Activated T-cell treated with anti-CD3 and anti-CD28 coated beads, Interleukin-2, amount 50 U/mL, for 72 hours (primary cell): ENCODE measurements around the gene DAAM2. TPM values are rescaled to one million over a fixed set of nuclear protein-coding genes. Genes with fewer than 3 reads are reported as not detected.

Experiments used
- ATAC-seq, 2 donors: fragments of 150-1000 bp; cut with Tn5 transposase; replicated peaks in 1 of 2; 2 replicates each; pipeline ENCODE4 v1.10.0; 2021; ENCODE audit warnings: moderate library complexity in 2 of 2, mild to moderate bottlenecking in 1 of 2
- DNase-seq, 2 donors: peaks; one replicate each; pipeline ENCODE4 v3.0.0; 2021 to 2022; ENCODE audit warnings: mixed read lengths in 1 of 2
- H3K27ac Mint-ChIP-seq: one replicate; pipeline ENCODE4 v1.8.0; 2022; ENCODE audit warnings: mild to moderate bottlenecking, moderate library complexity, mixed read lengths
- H3K27me3 Mint-ChIP-seq: one replicate; pipeline ENCODE4 v1.8.0; 2022; ENCODE audit warnings: low read depth, mixed read lengths
- H3K36me3 Mint-ChIP-seq, 2 donors: one replicate each; pipeline ENCODE4 v1.8.0; 2022; ENCODE audit warnings: mixed read lengths in 2 of 2, mild to moderate bottlenecking in 1 of 2; ENCODE audit not compliant: insufficient read depth in 2 of 2
- H3K4me1 Mint-ChIP-seq: one replicate; pipeline ENCODE4 v1.8.0; 2022; ENCODE audit warnings: low read depth, mixed read lengths
- H3K4me3 Mint-ChIP-seq, 2 donors: one replicate each; pipeline ENCODE4 v1.8.0; 2022; ENCODE audit warnings: mild to moderate bottlenecking in 2 of 2, mixed read lengths in 2 of 2, moderate library complexity in 2 of 2
- H3K9me3 Mint-ChIP-seq, 2 donors: one replicate each; pipeline ENCODE4 v1.8.0; 2022; ENCODE audit warnings: mixed read lengths in 2 of 2
- total RNA-seq, 2 donors: library from RNA; stranded (reverse); gene quantifications; one replicate each; pipeline ENCODE4 v1.2.3, GENCODE V29; 2022

The DAAM2 gene
- total RNA-seq, 2 donors from 2014 or later, result not detected

GRCh38 chr6:39892490-39893129, 100.4 kb downstream of the DAAM2 start:
- Mint-ChIP-seq H3K4me3 (no peak overlapping the region), H3K27ac (no peak overlapping the region), H3K9me3 (no peaks in the 10 kb centered on the region), H3K27me3 (no peaks in the 10 kb centered on the region), H3K36me3 (no peaks in the 10 kb centered on the region), H3K4me1 (no peaks in the 10 kb centered on the region)
- DNase-seq, result peak; percentile 24 to 25
- peak; percentile 32 to 43 for ATAC-seq

- H3K9me3 Mint-ChIP-seq, result no peaks in the 10 kb centered on the region
- DNase-seq (no peak), ATAC-seq (no peak)
- H3K36me3 Mint-ChIP-seq, result no peaks in the 10 kb centered on the region
- H3K4me3 Mint-ChIP-seq, result no peak overlapping the region
- no peak overlapping the region for H3K27ac Mint-ChIP-seq
- no peaks in the 10 kb centered on the region for H3K4me1 Mint-ChIP-seq
- no peaks in the 10 kb centered on the region for H3K27me3 Mint-ChIP-seq
Measured at GRCh38 chr6:39893286-39893685, 101.1 kb downstream of the DAAM2 start.

- DNase-seq, result no peak
- Mint-ChIP-seq H3K4me3 (no peak overlapping the region), H3K9me3 (no peaks in the 10 kb centered on the region), H3K4me1 (no peaks in the 10 kb centered on the region), H3K36me3 (no peaks in the 10 kb centered on the region), H3K27ac (no peak overlapping the region), H3K27me3 (no peaks in the 10 kb centered on the region)
- no peak for ATAC-seq
Measured at GRCh38 chr6:39896701-39897100, 104.5 kb downstream of the DAAM2 start.

GRCh38 chr6:39897698-39898097, 105.5 kb downstream of the DAAM2 start:
- Mint-ChIP-seq H3K36me3 (no peaks in the 10 kb centered on the region), H3K9me3 (no peaks in the 10 kb centered on the region), H3K27me3 (no peaks in the 10 kb centered on the region), H3K27ac (no peak overlapping the region), H3K4me1 (no peaks in the 10 kb centered on the region), H3K4me3 (no peak overlapping the region)
- no peak for DNase-seq
- ATAC-seq, result no peak

GRCh38 chr6:39898625-39899024, 106.4 kb downstream of the DAAM2 start:
- no peak overlapping the region for H3K27ac Mint-ChIP-seq
- H3K27me3 Mint-ChIP-seq, result no peaks in the 10 kb centered on the region
- no peak for DNase-seq
- H3K4me1 Mint-ChIP-seq, result no peaks in the 10 kb centered on the region
- H3K36me3 Mint-ChIP-seq, result no peaks in the 10 kb centered on the region
- H3K4me3 Mint-ChIP-seq, result no peak overlapping the region
- no peak for ATAC-seq
- H3K9me3 Mint-ChIP-seq, result no peaks in the 10 kb centered on the region

- no peak overlapping the region for H3K27ac Mint-ChIP-seq
- H3K9me3 Mint-ChIP-seq, result no peaks in the 10 kb centered on the region
- no peaks in the 10 kb centered on the region for H3K27me3 Mint-ChIP-seq
- no peak overlapping the region for H3K4me3 Mint-ChIP-seq
- DNase-seq (no peak), ATAC-seq (no peak)
- no peaks in the 10 kb centered on the region for H3K36me3 Mint-ChIP-seq
- H3K4me1 Mint-ChIP-seq, result no peaks in the 10 kb centered on the region
Measured at GRCh38 chr6:39899554-39900295, 107.5 kb downstream of the DAAM2 start.

- DNase-seq (no peak), ATAC-seq (no peak)
- Mint-ChIP-seq H3K4me1 (no peaks in the 10 kb centered on the region), H3K27me3 (no peaks in the 10 kb centered on the region), H3K4me3 (no peak overlapping the region), H3K36me3 (no peaks in the 10 kb centered on the region), H3K27ac (no peak overlapping the region), H3K9me3 (no peaks in the 10 kb centered on the region)
Measured at GRCh38 chr6:39901116-39901655, 109.0 kb downstream of the DAAM2 start.

GRCh38 chr6:39901670-39902069, 109.5 kb downstream of the DAAM2 start:
- H3K4me3 Mint-ChIP-seq, result no peak overlapping the region
- DNase-seq, result no peak
- no peaks in the 10 kb centered on the region for H3K36me3 Mint-ChIP-seq
- no peaks in the 10 kb centered on the region for H3K9me3 Mint-ChIP-seq
- no peaks in the 10 kb centered on the region for H3K27me3 Mint-ChIP-seq
- ATAC-seq, result no peak
- H3K27ac Mint-ChIP-seq, result no peak overlapping the region
- H3K4me1 Mint-ChIP-seq, result no peaks in the 10 kb centered on the region

GRCh38 chr6:39902136-39902535, 110.0 kb downstream of the DAAM2 start:
- H3K4me3 Mint-ChIP-seq, result no peak overlapping the region
- no peaks in the 10 kb centered on the region for H3K27me3 Mint-ChIP-seq
- no peaks in the 10 kb centered on the region for H3K9me3 Mint-ChIP-seq
- ATAC-seq (no peak), DNase-seq (no peak)
- H3K36me3 Mint-ChIP-seq, result no peaks in the 10 kb centered on the region
- H3K27ac Mint-ChIP-seq, result no peak overlapping the region
- no peaks in the 10 kb centered on the region for H3K4me1 Mint-ChIP-seq

- Mint-ChIP-seq H3K4me1 (no peaks in the 10 kb centered on the region), H3K9me3 (no peaks in the 10 kb centered on the region), H3K36me3 (no peaks in the 10 kb centered on the region), H3K4me3 (no peak overlapping the region), H3K27ac (no peak overlapping the region), H3K27me3 (no peaks in the 10 kb centered on the region)
- DNase-seq, result no peak
- ATAC-seq, result no peak
Measured at GRCh38 chr6:39902786-39903465, 110.8 kb downstream of the DAAM2 start.

- no peaks in the 10 kb centered on the region for H3K36me3 Mint-ChIP-seq
- H3K27me3 Mint-ChIP-seq, result no peaks in the 10 kb centered on the region
- H3K27ac Mint-ChIP-seq, result no peak overlapping the region
- H3K4me3 Mint-ChIP-seq, result no peak overlapping the region
- no peaks in the 10 kb centered on the region for H3K9me3 Mint-ChIP-seq
- no peak for DNase-seq
- H3K4me1 Mint-ChIP-seq, result no peaks in the 10 kb centered on the region
- ATAC-seq, result no peak
Measured at GRCh38 chr6:39903656-39904055, 111.5 kb downstream of the DAAM2 start.

- no peak for DNase-seq
- no peaks in the 10 kb centered on the region for H3K4me1 Mint-ChIP-seq
- ATAC-seq, result no peak
- no peak overlapping the region for H3K27ac Mint-ChIP-seq
- no peak overlapping the region for H3K4me3 Mint-ChIP-seq
- no peaks in the 10 kb centered on the region for H3K27me3 Mint-ChIP-seq
- H3K36me3 Mint-ChIP-seq, result no peaks in the 10 kb centered on the region
- H3K9me3 Mint-ChIP-seq, result no peaks in the 10 kb centered on the region
Measured at GRCh38 chr6:39904946-39905639, 112.9 kb downstream of the DAAM2 start.

- H3K36me3 Mint-ChIP-seq, result no peaks in the 10 kb centered on the region
- no peaks in the 10 kb centered on the region for H3K9me3 Mint-ChIP-seq
Measured at GRCh38 chr6:39905640-39905975, 113.4 kb downstream of the DAAM2 start.

More at GRCh38 chr6:39905640-39905975, 113.4 kb downstream of the DAAM2 start:
- no peak overlapping the region for H3K27ac Mint-ChIP-seq
- H3K4me1 Mint-ChIP-seq, result no peaks in the 10 kb centered on the region
- no peaks in the 10 kb centered on the region for H3K27me3 Mint-ChIP-seq
- no peak overlapping the region for H3K4me3 Mint-ChIP-seq
- no peak for ATAC-seq
- no peak for DNase-seq
